ENCODE measurements around the gene MAP2K6.

Gene MAP2K6

GRCh38 chr17:69588316-69588715 is 173.8 kb downstream of the MAP2K6 start:
- no peak for DNase-seq

- DNase-seq = no peak
Observed at GRCh38 chr17:69588827-69589239, 174.3 kb downstream of the MAP2K6 start.

- DNase-seq = no peak
Observed at GRCh38 chr17:69590671-69591070, 176.2 kb downstream of the MAP2K6 start.

GRCh38 chr17:69592692-69593350 is 178.3 kb downstream of the MAP2K6 start:
- DNase-seq = peak; percentile 93

GRCh38 chr17:69593351-69593715 is 178.8 kb downstream of the MAP2K6 start:
- no peak for DNase-seq

- peak; percentile 64 for DNase-seq
Observed at GRCh38 chr17:69593716-69594115, 179.2 kb downstream of the MAP2K6 start.

GRCh38 chr17:69594641-69595040 is 180.1 kb downstream of the MAP2K6 start:
- DNase-seq = no peak

- no peak for DNase-seq
Observed at GRCh38 chr17:69596141-69596540, 181.6 kb downstream of the MAP2K6 start.

GRCh38 chr17:69597898-69598692 is 183.6 kb downstream of the MAP2K6 start:
- peak; percentile 75 for DNase-seq

GRCh38 chr17:69602972-69603371 is 188.5 kb downstream of the MAP2K6 start:
- no peak for DNase-seq
